Activated CD4-positive, alpha-beta memory T cell treated with anti-CD3 and anti-CD28 coated beads for 36 hours (primary cell): ENCODE data around the gene LMO4. TPM values are rescaled to one million over a fixed set of nuclear protein-coding genes. Genes with fewer than 3 reads are reported as not detected.

Experiments
- CTCF ChIA-PET: fragments of 350-600 bp; sonication (Branson Sonifier 250); formaldehyde crosslinking; loops from one replicate; lab custom pipeline; 2021; ENCODE audit warnings: antibody characterized with exemption, inconsistent platforms; lab: Charles Lee
- POLR2A ChIA-PET: fragments of 350-600 bp; sonication (Branson Sonifier 250); formaldehyde crosslinking; loops from one replicate; lab custom pipeline; 2021; ENCODE audit warnings: antibody characterized with exemption; lab: Charles Lee
- DNase-seq: peaks from one replicate; pipeline ENCODE4 v3.0.0-alpha.2; 2020
- H3K27ac Mint-ChIP-seq: one replicate; pipeline ENCODE4 v1.8.0; 2021; ENCODE audit warnings: mixed read lengths
- H3K27me3 Mint-ChIP-seq: one replicate; pipeline ENCODE4 v1.8.0; 2021; ENCODE audit warnings: mixed read lengths
- H3K36me3 Mint-ChIP-seq: one replicate; pipeline ENCODE4 v1.8.0; 2021; ENCODE audit warnings: mixed read lengths
- H3K4me1 Mint-ChIP-seq: one replicate; pipeline ENCODE4 v1.8.0; 2021; ENCODE audit warnings: low read depth, mixed read lengths
- H3K4me3 Mint-ChIP-seq: one replicate; pipeline ENCODE4 v1.8.0; 2021; ENCODE audit warnings: mild to moderate bottlenecking, mixed read lengths
- H3K9me3 Mint-ChIP-seq: one replicate; pipeline ENCODE4 v1.8.0; 2021; ENCODE audit warnings: mixed read lengths
- intact Hi-C: fragments of 100-400 bp; cut with micrococcal nuclease; formaldehyde crosslinking; loops from one replicate; pipeline ENCODE4 v1.15.1; 2023
- total RNA-seq, 2 experiments: library from RNA; stranded (reverse); gene quantifications; one replicate each; pipeline ENCODE4 v1.2.3, GENCODE V29; 2021

Gene LMO4
- total RNA-seq, 2 experiments from 2014 or later, result 23.0 to 24.1 TPM

- Mint-ChIP-seq H3K27ac (no peak overlapping the region), H3K9me3 (no peaks in the 10 kb centered on the region), H3K36me3 (no peaks in the 10 kb centered on the region), H3K4me3 (no peak overlapping the region), H3K4me1 (no peaks in the 10 kb centered on the region), H3K27me3 (no peaks in the 10 kb centered on the region)
- POLR2A ChIA-PET, result no interaction called here
- intact Hi-C loops, result no loop called here
- no peak for DNase-seq
- CTCF ChIA-PET, result no interaction called here
These were observed 28.1 kb upstream of the LMO4 start for GRCh38 chr1:87300628-87301027.

- no peaks in the 10 kb centered on the region for H3K9me3 Mint-ChIP-seq
- no peak overlapping the region for H3K27ac Mint-ChIP-seq
- H3K27me3 Mint-ChIP-seq, result peaks cover under 1% of the 10 kb centered on the region
- intact Hi-C loops, result no loop called here
- H3K4me1 Mint-ChIP-seq, result no peaks in the 10 kb centered on the region
- no peaks in the 10 kb centered on the region for H3K36me3 Mint-ChIP-seq
- CTCF ChIA-PET, result no interaction called here
- no peak for DNase-seq
- no peak overlapping the region for H3K4me3 Mint-ChIP-seq
- POLR2A ChIA-PET, result no interaction called here
These were observed 23.5 kb upstream of the LMO4 start for GRCh38 chr1:87305151-87305550.

GRCh38 chr1:87305762-87306161, 22.9 kb upstream of the LMO4 start:
- Mint-ChIP-seq H3K9me3 (no peaks in the 10 kb centered on the region), H3K27me3 (peaks cover 2% of the 10 kb centered on the region), H3K36me3 (no peaks in the 10 kb centered on the region), H3K4me1 (no peaks in the 10 kb centered on the region), H3K4me3 (no peak overlapping the region), H3K27ac (no peak overlapping the region)
- POLR2A ChIA-PET, result no interaction called here
- CTCF ChIA-PET, result no interaction called here
- intact Hi-C loops, result no loop called here
- no peak for DNase-seq

GRCh38 chr1:87307306-87307705, 21.4 kb upstream of the LMO4 start:
- Mint-ChIP-seq H3K27me3 (peaks cover 2% of the 10 kb centered on the region), H3K9me3 (no peaks in the 10 kb centered on the region), H3K27ac (no peak overlapping the region), H3K4me3 (no peak overlapping the region), H3K36me3 (no peaks in the 10 kb centered on the region), H3K4me1 (no peaks in the 10 kb centered on the region)
- ChIA-PET CTCF (no interaction called here), POLR2A (no interaction called here)
- intact Hi-C loops, result no loop called here
- no peak for DNase-seq

- Mint-ChIP-seq H3K27ac (no peak overlapping the region), H3K9me3 (no peaks in the 10 kb centered on the region), H3K36me3 (no peaks in the 10 kb centered on the region), H3K27me3 (peaks cover 2% of the 10 kb centered on the region), H3K4me3 (no peak overlapping the region), H3K4me1 (no peaks in the 10 kb centered on the region)
- POLR2A ChIA-PET, result no interaction called here
- CTCF ChIA-PET, result no interaction called here
- intact Hi-C loops, result no loop called here
- no peak for DNase-seq
These were observed 20.7 kb upstream of the LMO4 start for GRCh38 chr1:87307931-87308330.

- intact Hi-C loops, result no loop called here
- no peaks in the 10 kb centered on the region for H3K36me3 Mint-ChIP-seq
- ChIA-PET POLR2A (no interaction called here), CTCF (no interaction called here)
- no peak overlapping the region for H3K27ac Mint-ChIP-seq
- H3K4me1 Mint-ChIP-seq, result peaks cover 7% of the 10 kb centered on the region
- no peak overlapping the region for H3K4me3 Mint-ChIP-seq
- DNase-seq, result no peak
- H3K27me3 Mint-ChIP-seq, result peaks cover 11% of the 10 kb centered on the region
- no peaks in the 10 kb centered on the region for H3K9me3 Mint-ChIP-seq
These were observed 14.6 kb upstream of the LMO4 start for GRCh38 chr1:87314091-87314490.

- POLR2A ChIA-PET, result no interaction called here
- H3K27ac Mint-ChIP-seq, result no peak overlapping the region
- CTCF ChIA-PET, result interaction anchor here (2.6 kb wide), 1 partner anchor 8 kb away, joined by 15 read pairs; no protein-coding TSS in a partner anchor
These were observed 10.5 kb upstream of the LMO4 start for GRCh38 chr1:87318056-87318650.

GRCh38 chr1:87318806-87319205, 9.9 kb upstream of the LMO4 start:
- Mint-ChIP-seq H3K27me3 (peaks cover 9% of the 10 kb centered on the region), H3K27ac (no peak overlapping the region), H3K9me3 (no peaks in the 10 kb centered on the region), H3K36me3 (no peaks in the 10 kb centered on the region), H3K4me1 (peaks cover 7% of the 10 kb centered on the region), H3K4me3 (no peak overlapping the region)
- no peak for DNase-seq
- POLR2A ChIA-PET, result no interaction called here
- intact Hi-C loops, result no loop called here
- CTCF ChIA-PET, result no interaction called here

More at GRCh38 chr1:87318056-87318650, 10.5 kb upstream of the LMO4 start:
- Mint-ChIP-seq H3K4me3 (no peak overlapping the region), H3K27me3 (peaks cover 12% of the 10 kb centered on the region), H3K36me3 (no peaks in the 10 kb centered on the region), H3K4me1 (peaks cover 7% of the 10 kb centered on the region), H3K9me3 (no peaks in the 10 kb centered on the region)
- no peak for DNase-seq
- intact Hi-C loops, result no loop called here

GRCh38 chr1:87325982-87326738, 2.5 kb upstream of the LMO4 start:
- Mint-ChIP-seq H3K4me1 (peaks cover 16% of the 10 kb centered on the region), H3K9me3 (no peaks in the 10 kb centered on the region), H3K36me3 (no peaks in the 10 kb centered on the region), H3K4me3 (no peak overlapping the region), H3K27me3 (peaks cover 5% of the 10 kb centered on the region), H3K27ac (no peak overlapping the region)
- CTCF ChIA-PET, result interaction anchor here (0.6 to 4.0 kb wide), 23 partner anchors 9 to 1380 kb away, joined by 3 to 42 read pairs (median 4); partner anchors contain the start of gene ODF2L
- peak; percentile 42 for DNase-seq
- POLR2A ChIA-PET, result interaction anchor here (0.5 to 1.7 kb wide), 2 partner anchors 8 to 1307 kb away, joined by 4 to 5 read pairs; no protein-coding TSS in a partner anchor
- intact Hi-C loops, result loop anchor here (1.0 to 5.0 kb wide), 4 partner anchors 174 to 735 kb away; no protein-coding TSS in a partner anchor

- POLR2A ChIA-PET, result interaction anchor here (1.0 to 1.5 kb wide), 2 partner anchors 12 to 24 kb away, joined by 3 read pairs; no protein-coding TSS in a partner anchor
- H3K4me3 Mint-ChIP-seq, result peak overlapping the region; percentile 81
- H3K4me1 Mint-ChIP-seq, result peaks cover 25% of the 10 kb centered on the region
- intact Hi-C loops, result loop anchor here (1.0 to 5.0 kb wide), 5 partner anchors 122 to 1357 kb away; partner anchors contain the start of genes HS2ST1, PKN2 and SELENOF
- CTCF ChIA-PET, result interaction anchor here (1.5 to 4.0 kb wide), 4 partner anchors 8 to 626 kb away, joined by 6 to 42 read pairs (median 10); no protein-coding TSS in a partner anchor
- peak overlapping the region; percentile 85 for H3K27ac Mint-ChIP-seq
- no peak for DNase-seq
- peaks cover 8% of the 10 kb centered on the region for H3K27me3 Mint-ChIP-seq
- H3K9me3 Mint-ChIP-seq, result no peaks in the 10 kb centered on the region
- peaks cover 8% of the 10 kb centered on the region for H3K36me3 Mint-ChIP-seq
These were observed 1.1 kb upstream of the LMO4 start for GRCh38 chr1:87327376-87328271.

- CTCF ChIA-PET, result interaction anchor here (0.6 kb wide), 1 partner anchor 78 kb away, joined by 3 read pairs; no protein-coding TSS in a partner anchor
- H3K4me1 Mint-ChIP-seq, result peaks cover 39% of the 10 kb centered on the region
- peaks cover 12% of the 10 kb centered on the region for H3K36me3 Mint-ChIP-seq
- POLR2A ChIA-PET, result interaction anchor here (1.0 to 1.5 kb wide), 4 partner anchors 11 to 121 kb away, joined by 3 to 5 read pairs (median 4); no protein-coding TSS in a partner anchor
- peak overlapping the region; percentile 85 for H3K27ac Mint-ChIP-seq
- intact Hi-C loops, result loop anchor here (5.0 kb wide), 2 partner anchors 177 to 197 kb away; no protein-coding TSS in a partner anchor
- peaks cover 8% of the 10 kb centered on the region for H3K27me3 Mint-ChIP-seq
- peak; percentile 65 for DNase-seq
- H3K9me3 Mint-ChIP-seq, result no peaks in the 10 kb centered on the region
- peak overlapping the region; percentile 89 for H3K4me3 Mint-ChIP-seq
These were observed 408 bp downstream of the LMO4 start for GRCh38 chr1:87329051-87329525.
